SJCRH30 (cell line): ENCODE results near the gene SLC43A3. TPM values are rescaled to one million over a fixed set of nuclear protein-coding genes. Genes with fewer than 3 reads are reported as not detected.
"Not testable (repeated sequence)": the region's sequence is repeated elsewhere in the genome, so short reads cannot be mapped to it uniquely, and the experiment has no call there.

Source experiments
- DNase-seq, 2 experiments: peaks; one replicate each; pipeline ENCODE4 v3.0.0-alpha.2; 2015 to 2020
- H3K27ac ChIP-seq: fragments of 250-450 bp; sonication (Bioruptor Pico); 2 replicates; pipeline ENCODE4 v1.5.1; 2020; ENCODE audit warnings: mild to moderate bottlenecking, moderate library complexity
- H3K27me3 ChIP-seq: fragments of 250-450 bp; sonication (Bioruptor Pico); 2 replicates; pipeline ENCODE4 v1.5.1; 2020; ENCODE audit warnings: mild to moderate bottlenecking, moderate library complexity
- H3K36me3 ChIP-seq: fragments of 250-450 bp; sonication (Bioruptor Pico); 2 replicates; pipeline ENCODE4 v1.5.1; 2020; ENCODE audit warnings: mild to moderate bottlenecking, moderate library complexity
- H3K4me1 ChIP-seq: fragments of 250-450 bp; sonication (Bioruptor Pico); 2 replicates; pipeline ENCODE4 v1.5.1; 2020; ENCODE audit warnings: mild to moderate bottlenecking, moderate library complexity
- H3K4me3 ChIP-seq: fragments of 250-450 bp; sonication (Bioruptor Pico); 2 replicates; pipeline ENCODE4 v1.5.1; 2020; ENCODE audit warnings: mild to moderate bottlenecking, moderate library complexity
- H3K9me3 ChIP-seq: fragments of 250-450 bp; sonication (Bioruptor Pico); replicated peaks from 2 replicates; pipeline ENCODE4 v1.5.1; 2020; ENCODE audit warnings: mild to moderate bottlenecking, moderate library complexity
- total RNA-seq: library from RNA; depleted of rRNA; stranded (reverse); fragments of >200 nt; shearing (Covaris generic); gene quantifications from 2 replicates; pipeline ENCODE4 v1.2.3, GENCODE V29; 2014

The SLC43A3 gene
- total RNA-seq, 1 experiment from 2014 or later: 0.12 TPM

- Histone ChIP-seq H3K4me1 (no peaks in the 10 kb centered on the region), H3K9me3 (no peaks in the 10 kb centered on the region), H3K27me3 (no peaks in the 10 kb centered on the region), H3K27ac (no peak overlapping the region), H3K4me3 (no peak overlapping the region), H3K36me3 (no peaks in the 10 kb centered on the region)
- DNase-seq: no peak
Measured at GRCh38 chr11:57409321-57410100, 17.4 kb downstream of the SLC43A3 start.

- DNase-seq: no peak
- Histone ChIP-seq H3K4me3 (no peak overlapping the region), H3K36me3 (no peaks in the 10 kb centered on the region), H3K9me3 (no peaks in the 10 kb centered on the region), H3K27me3 (no peaks in the 10 kb centered on the region), H3K4me1 (no peaks in the 10 kb centered on the region), H3K27ac (no peak overlapping the region)
Measured at GRCh38 chr11:57408771-57409170, 18.1 kb downstream of the SLC43A3 start.

GRCh38 chr11:57407941-57408475, 18.9 kb downstream of the SLC43A3 start:
- no peaks in the 10 kb centered on the region for H3K9me3 ChIP-seq
- H3K36me3 ChIP-seq: no peaks in the 10 kb centered on the region
- DNase-seq: no peak
- no peaks in the 10 kb centered on the region for H3K4me1 ChIP-seq
- H3K27ac ChIP-seq: no peak overlapping the region
- no peaks in the 10 kb centered on the region for H3K27me3 ChIP-seq
- no peak overlapping the region for H3K4me3 ChIP-seq

- H3K4me3 ChIP-seq: no peak overlapping the region
- no peak overlapping the region for H3K27ac ChIP-seq
- H3K27me3 ChIP-seq: no peaks in the 10 kb centered on the region
- H3K36me3 ChIP-seq: no peaks in the 10 kb centered on the region
- H3K4me1 ChIP-seq: no peaks in the 10 kb centered on the region
- DNase-seq: no peak
- H3K9me3 ChIP-seq: no peaks in the 10 kb centered on the region
Measured at GRCh38 chr11:57407010-57407920, 19.7 kb downstream of the SLC43A3 start.

- H3K4me1 ChIP-seq: no peaks in the 10 kb centered on the region
- no peak overlapping the region for H3K27ac ChIP-seq
- no peaks in the 10 kb centered on the region for H3K27me3 ChIP-seq
- no peak overlapping the region for H3K4me3 ChIP-seq
- no peak for DNase-seq
- no peaks in the 10 kb centered on the region for H3K9me3 ChIP-seq
- H3K36me3 ChIP-seq: no peaks in the 10 kb centered on the region
Measured at GRCh38 chr11:57406337-57406904, 20.5 kb downstream of the SLC43A3 start.

- Histone ChIP-seq H3K4me3 (no peak overlapping the region), H3K9me3 (no peaks in the 10 kb centered on the region), H3K27ac (no peak overlapping the region), H3K36me3 (no peaks in the 10 kb centered on the region), H3K27me3 (no peaks in the 10 kb centered on the region), H3K4me1 (no peaks in the 10 kb centered on the region)
- no peak for DNase-seq
Measured at GRCh38 chr11:57405271-57405860, 21.6 kb downstream of the SLC43A3 start.

GRCh38 chr11:57403802-57404147, 23.1 kb downstream of the SLC43A3 start:
- Histone ChIP-seq H3K36me3 (no peaks in the 10 kb centered on the region), H3K9me3 (no peaks in the 10 kb centered on the region), H3K4me1 (no peaks in the 10 kb centered on the region), H3K27ac (no peak overlapping the region), H3K27me3 (0 out of 2 replicates have a peak, but pooled peaks cover 4% of the 10 kb centered on the region), H3K4me3 (no peak overlapping the region)
- DNase-seq: no peak

- not testable (repeated sequence) for H3K4me3 ChIP-seq, H3K36me3 ChIP-seq, H3K27ac ChIP-seq, DNase-seq, H3K27me3 ChIP-seq, H3K4me1 ChIP-seq, H3K9me3 ChIP-seq
Measured at GRCh38 chr11:57403003-57403801, 23.7 kb downstream of the SLC43A3 start.

GRCh38 chr11:57402188-57403002, 24.5 kb downstream of the SLC43A3 start:
- no peak for DNase-seq
- no peaks in the 10 kb centered on the region for H3K36me3 ChIP-seq
- 0 out of 2 replicates have a peak, but pooled peaks cover 6% of the 10 kb centered on the region for H3K27me3 ChIP-seq
- H3K9me3 ChIP-seq: no peaks in the 10 kb centered on the region
- H3K4me1 ChIP-seq: no peaks in the 10 kb centered on the region
- no peak overlapping the region for H3K4me3 ChIP-seq
- no peak overlapping the region for H3K27ac ChIP-seq

GRCh38 chr11:57399972-57400578, 26.8 kb downstream of the SLC43A3 start:
- DNase-seq: no peak
- H3K27ac ChIP-seq: no peak overlapping the region
- no peak overlapping the region for H3K4me3 ChIP-seq
- H3K9me3 ChIP-seq: no peaks in the 10 kb centered on the region
- H3K36me3 ChIP-seq: no peaks in the 10 kb centered on the region
- no peaks in the 10 kb centered on the region for H3K4me1 ChIP-seq
- H3K27me3 ChIP-seq: 0 out of 2 replicates have a peak, but pooled peaks cover 6% of the 10 kb centered on the region

- Histone ChIP-seq H3K27me3 (0 out of 2 replicates have a peak, but pooled peaks cover 6% of the 10 kb centered on the region), H3K36me3 (no peaks in the 10 kb centered on the region), H3K4me1 (no peaks in the 10 kb centered on the region), H3K4me3 (no peak overlapping the region), H3K9me3 (no peaks in the 10 kb centered on the region), H3K27ac (no peak overlapping the region)
- DNase-seq: no peak
Measured at GRCh38 chr11:57399221-57399620, 27.7 kb downstream of the SLC43A3 start.

GRCh38 chr11:57397394-57397990, 29.4 kb downstream of the SLC43A3 start:
- no peaks in the 10 kb centered on the region for H3K4me1 ChIP-seq
- no peaks in the 10 kb centered on the region for H3K36me3 ChIP-seq
- 0 out of 2 replicates have a peak, but pooled peaks cover 6% of the 10 kb centered on the region for H3K27me3 ChIP-seq
- H3K9me3 ChIP-seq: no peaks in the 10 kb centered on the region
- no peak overlapping the region for H3K27ac ChIP-seq
- H3K4me3 ChIP-seq: no peak overlapping the region
- DNase-seq: no peak
